OCI-LY7 (cell line): ENCODE data around the gene SLC27A1. TPM values are rescaled to one million over a fixed set of nuclear protein-coding genes. Genes with fewer than 3 reads are reported as not detected.
A peak's percentile ranks its signal among the peaks of the same experiment; 100 is the strongest.

Experiments
- BruUV-seq: library from RNA; stranded (reverse); fragments of 400-500 nt; replicated peaks from 2 replicates; lab custom pipeline; 2021; lab: Mats Ljungman, UMichigan
- CTCF ChIA-PET: fragments of 300-600 bp; sonication (Branson Sonifier 250); formaldehyde crosslinking; loops from one replicate; lab custom pipeline; 2022; ENCODE audit warnings: antibody characterized with exemption; ENCODE audit not compliant: unreplicated experiment; lab: Charles Lee
- POLR2A ChIA-PET: fragments of 300-600 bp; sonication (Branson Sonifier 250); formaldehyde crosslinking; loops from one replicate; lab custom pipeline; 2022; ENCODE audit warnings: antibody characterized with exemption; lab: Charles Lee
- DNase-seq: peaks from one replicate; pipeline ENCODE4 v3.0.0-alpha.2; 2015; ENCODE audit warnings: low spot score
- H2AFZ ChIP-seq: fragments of 200-600 bp; sonication (generic), shearing (Covaris generic); 2 replicates; pipeline ENCODE4 v1.6.1; 2014; ENCODE audit warnings: mild to moderate bottlenecking, antibody characterized with exemption, low read length, moderate library complexity
- H3K27ac ChIP-seq: fragments of 200-600 bp; sonication (generic); 2 replicates; pipeline ENCODE4 v1.5.1; 2014; ENCODE audit warnings: mixed run types, low read depth, mild to moderate bottlenecking, moderate library complexity, low read length, inconsistent platforms; ENCODE audit not compliant: poor library complexity, severe bottlenecking
- H3K36me3 ChIP-seq: fragments of 200-600 bp; sonication (generic); 2 replicates; pipeline ENCODE4 v1.6.1; 2014; ENCODE audit warnings: mild to moderate bottlenecking, antibody characterized with exemption, low read length, moderate library complexity, mixed read lengths; ENCODE audit not compliant: insufficient read depth
- H3K4me1 ChIP-seq: fragments of 200-600 bp; sonication (generic); 2 replicates; pipeline ENCODE4 v1.5.1; 2014; ENCODE audit warnings: mild to moderate bottlenecking, low read length; ENCODE audit not compliant: insufficient read depth, poor library complexity, severe bottlenecking
- H3K4me2 ChIP-seq: fragments of 200-600 bp; sonication (generic); 2 replicates; pipeline ENCODE4 v1.6.1; 2014; ENCODE audit warnings: mild to moderate bottlenecking, low read length
- H3K4me3 ChIP-seq: fragments of 200-600 bp; sonication (generic); 2 replicates; pipeline ENCODE4 v1.5.1; 2014; ENCODE audit warnings: mild to moderate bottlenecking, low read depth, low read length; ENCODE audit not compliant: poor library complexity, severe bottlenecking
- H3K79me2 ChIP-seq: fragments of 200-600 bp; sonication (generic); 2 replicates; pipeline ENCODE4 v1.6.1; 2016; ENCODE audit warnings: low read depth, mild to moderate bottlenecking, low read length, moderate library complexity, mixed read lengths; ENCODE audit not compliant: insufficient read depth
- H3K9me2 ChIP-seq: fragments of 200-600 bp; sonication (generic); 2 replicates; pipeline ENCODE4 v1.6.1; 2016; ENCODE audit warnings: mild to moderate bottlenecking, low read length, mixed read lengths; ENCODE audit not compliant: insufficient read depth
- H3K9me3 ChIP-seq: fragments of 200-600 bp; sonication (generic); 2 replicates; pipeline ENCODE4 v1.6.1; 2014; ENCODE audit warnings: mild to moderate bottlenecking, mixed run types, low read length, mixed read lengths
- H4K20me1 ChIP-seq: fragments of 200-600 bp; sonication (generic); 2 replicates; pipeline ENCODE4 v1.6.1; 2014; ENCODE audit warnings: mild to moderate bottlenecking, antibody characterized with exemption, low read length, moderate library complexity, mixed read lengths; ENCODE audit not compliant: insufficient read depth
- CTCF ChIP-seq: fragments of 200-600 bp; sonication (generic); conservative IDR thresholded peaks from 2 replicates; pipeline ENCODE4 v1.5.1; 2014; ENCODE audit warnings: mild to moderate bottlenecking, antibody characterized with exemption, low read length, moderate library complexity, mixed read lengths
- EZH2phosphoT487 ChIP-seq: fragments of 200-600 bp; sonication (generic); IDR thresholded peaks from 2 replicates; pipeline ENCODE4 v1.6.1; 2018; ENCODE audit warnings: low read depth, borderline replicate concordance, mild to moderate bottlenecking, mixed run types, antibody characterized with exemption, low read length, moderate library complexity, mixed read lengths
- intact Hi-C: fragments of 100-400 bp; cut with micrococcal nuclease; formaldehyde crosslinking; loops from one replicate; pipeline ENCODE4 v1.10.0; 2022; ENCODE audit not compliant: unreplicated experiment
- total RNA-seq, 2 experiments: library from RNA; depleted of rRNA in 1 of 2; stranded (reverse); fragments of >200 nt in 1 of 2; shearing (Covaris generic) in 1 of 2; gene quantifications; 2 replicates each; pipeline ENCODE4 v1.2.3, GENCODE V29; 2014 to 2022

Gene SLC27A1
- total RNA-seq, 2 experiments from 2014 or later: 2.5 to 3.2 TPM

GRCh38 chr19:17500447-17501198 lies 30.3 kb downstream of the SLC27A1 start:
- H4K20me1 ChIP-seq: no peaks in the 10 kb centered on the region
- no peaks in the 10 kb centered on the region for H3K79me2 ChIP-seq
- no peak overlapping the region for H3K4me2 ChIP-seq
- no peak overlapping the region for H3K27ac ChIP-seq
- DNase-seq: no peak
- H2AFZ ChIP-seq: no peak overlapping the region
- no TSS peak for BruUV-seq
- peaks cover 32% of the 10 kb centered on the region for H3K4me1 ChIP-seq
- ChIA-PET POLR2A (interaction anchor here (0.6 kb wide), 1 partner anchor 72 kb away, joined by 3 read pairs; no protein-coding TSS in a partner anchor), CTCF (no interaction called here)
- no peaks in the 10 kb centered on the region for H3K9me2 ChIP-seq
- TF ChIP-seq CTCF (no peak), EZH2phosphoT487 (no peak)
- 0 out of 2 replicates have a peak, but pooled peaks cover 4% of the 10 kb centered on the region for H3K36me3 ChIP-seq
- H3K4me3 ChIP-seq: no peak overlapping the region
- no peaks in the 10 kb centered on the region for H3K9me3 ChIP-seq
- intact Hi-C loops: no loop called here

- Histone ChIP-seq H3K9me3 (no peaks in the 10 kb centered on the region), H4K20me1 (no peaks in the 10 kb centered on the region), H2AFZ (no peak overlapping the region), H3K9me2 (no peaks in the 10 kb centered on the region), H3K4me2 (no peak overlapping the region), H3K27ac (no peak overlapping the region), H3K36me3 (0 out of 2 replicates have a peak, but pooled peaks cover 9% of the 10 kb centered on the region), H3K4me1 (peaks cover 14% of the 10 kb centered on the region), H3K4me3 (no peak overlapping the region), H3K79me2 (no peaks in the 10 kb centered on the region)
- POLR2A ChIA-PET: interaction anchor here (0.6 kb wide), 2 partner anchors 24 to 106 kb away, joined by 3 to 4 read pairs; a partner anchor contains a TSS
- TF ChIP-seq EZH2phosphoT487: no peak
- no peak for TF ChIP-seq CTCF
- intact Hi-C loops: no loop called here
- no TSS peak for BruUV-seq
- DNase-seq: no peak
- CTCF ChIA-PET: no interaction called here
Measured at GRCh38 chr19:17503240-17503639, 32.9 kb downstream of the SLC27A1 start.

GRCh38 chr19:17504030-17504429 lies 33.7 kb downstream of the SLC27A1 start:
- BruUV-seq: no TSS peak

More at GRCh38 chr19:17504030-17504429, 33.7 kb downstream of the SLC27A1 start:
- H3K9me3 ChIP-seq: no peaks in the 10 kb centered on the region
- H3K27ac ChIP-seq: peak overlapping the region; percentile 24
- 0 out of 2 replicates have a peak, but pooled peaks cover 9% of the 10 kb centered on the region for H3K36me3 ChIP-seq
- H2AFZ ChIP-seq: no peak overlapping the region
- DNase-seq: peak; percentile 33
- H3K4me3 ChIP-seq: no peak overlapping the region
- ChIA-PET CTCF (no interaction called here), POLR2A (interaction anchor here (0.6 kb wide), 1 partner anchor 107 kb away, joined by 3 read pairs; no protein-coding TSS in a partner anchor)
- H3K79me2 ChIP-seq: no peaks in the 10 kb centered on the region; the same call in 1 of the 2 replicates
- H3K4me2 ChIP-seq: peak overlapping the region; percentile 21; the same call in 1 of the 2 replicates
- no peak for TF ChIP-seq EZH2phosphoT487
- TF ChIP-seq CTCF: no peak
- H4K20me1 ChIP-seq: no peaks in the 10 kb centered on the region
- intact Hi-C loops: no loop called here
- H3K4me1 ChIP-seq: peaks cover 12% of the 10 kb centered on the region
- no peaks in the 10 kb centered on the region for H3K9me2 ChIP-seq
